Lower leg skin (tissue), 3 donors: ENCODE measurements around the gene CDC6.

Experiments used
- CTCF ChIP-seq, 3 donors: fragments of 450-650 bp; IDR thresholded peaks; one replicate each; pipeline ENCODE4 v1.5.1; 2016; ENCODE audit warnings: antibody characterized with exemption in 3 of 3, mild to moderate bottlenecking in 3 of 3, moderate library complexity in 2 of 3
- POLR2A ChIP-seq, 2 donors: fragments of 450-650 bp; IDR thresholded peaks; one replicate each; pipeline ENCODE4 v1.6.1; 2016 to 2017; ENCODE audit warnings: antibody characterized with exemption in 2 of 2, mild to moderate bottlenecking in 1 of 2, moderate library complexity in 1 of 2

GRCh38 chr17:40342504-40343218 is 55.0 kb downstream of the CDC6 start:
- TF ChIP-seq CTCF (IDR thresholded peaks at IDR 0.05) (no peak), POLR2A (IDR thresholded peaks at IDR 0.05) (no peak)
